GM11168 (cell line): ENCODE data around the gene LYPD5.
"Not testable (repeated sequence)": the region's sequence is repeated elsewhere in the genome, so short reads cannot be mapped to it uniquely, and the experiment has no call there.

ENCODE experiments used
- in situ Hi-C: fragments of 300-500 bp; cut with MboI; formaldehyde crosslinking; loops from one replicate; pipeline ENCODE4 v1.12.0; 2022; ENCODE audit warnings: low sequenced_read_pairs; ENCODE audit not compliant: unreplicated experiment

The LYPD5 gene

GRCh38 chr19:43779820-43780219, 22.4 kb downstream of the LYPD5 start:
- in situ Hi-C loops = loop anchor here (5.0 kb wide), 1 partner anchor 33 kb away; no protein-coding TSS in a partner anchor

- in situ Hi-C loops = no loop called here
Measured at GRCh38 chr19:43779147-43779819, 23.0 kb downstream of the LYPD5 start.

GRCh38 chr19:43778651-43779050, 23.6 kb downstream of the LYPD5 start:
- in situ Hi-C loops = no loop called here

- in situ Hi-C loops = no loop called here
Measured at GRCh38 chr19:43777163-43777695, 25.0 kb downstream of the LYPD5 start.

- in situ Hi-C loops = no loop called here
Measured at GRCh38 chr19:43776286-43776685, 26.0 kb downstream of the LYPD5 start.

GRCh38 chr19:43775299-43775890, 26.9 kb downstream of the LYPD5 start:
- in situ Hi-C loops = no loop called here

- in situ Hi-C loops = not testable (repeated sequence)
Measured at GRCh38 chr19:43774940-43775258, 27.3 kb downstream of the LYPD5 start.

- in situ Hi-C loops = no loop called here
Measured at GRCh38 chr19:43774103-43774939, 27.9 kb downstream of the LYPD5 start.

GRCh38 chr19:43773725-43774102, 28.5 kb downstream of the LYPD5 start:
- in situ Hi-C loops = no loop called here

- in situ Hi-C loops = no loop called here
Measured at GRCh38 chr19:43769256-43769655, 33.0 kb downstream of the LYPD5 start.

- in situ Hi-C loops = no loop called here
Measured at GRCh38 chr19:43768273-43769050, 33.8 kb downstream of the LYPD5 start.

- in situ Hi-C loops = no loop called here
Measured at GRCh38 chr19:43767818-43768217, 34.4 kb downstream of the LYPD5 start.

GRCh38 chr19:43767316-43767715, 34.9 kb downstream of the LYPD5 start:
- in situ Hi-C loops = no loop called here

- in situ Hi-C loops = no loop called here
Measured at GRCh38 chr19:43766755-43767043, 35.5 kb downstream of the LYPD5 start.

- in situ Hi-C loops = no loop called here
Measured at GRCh38 chr19:43765109-43765876, 37.0 kb downstream of the LYPD5 start.

- in situ Hi-C loops = not testable (repeated sequence)
Measured at GRCh38 chr19:43764684-43765083, 37.6 kb downstream of the LYPD5 start.

- in situ Hi-C loops = no loop called here
Measured at GRCh38 chr19:43763473-43763939, 38.7 kb downstream of the LYPD5 start.

GRCh38 chr19:43762814-43763213, 39.4 kb downstream of the LYPD5 start:
- in situ Hi-C loops = no loop called here

GRCh38 chr19:43760941-43761340, 41.3 kb downstream of the LYPD5 start:
- in situ Hi-C loops = no loop called here

- in situ Hi-C loops = no loop called here
Measured at GRCh38 chr19:43759515-43759914, 42.7 kb downstream of the LYPD5 start.
